Colonic mucosa (tissue), 4 donors: ENCODE results near the gene GCNT2. TPM values are rescaled to one million over a fixed set of nuclear protein-coding genes. Genes with fewer than 3 reads are reported as not detected.
"Not testable (repeated sequence)": the region's sequence is repeated elsewhere in the genome, so short reads cannot be mapped to it uniquely, and the experiment has no call there.

Source experiments
- DNase-seq: peaks from one replicate; pipeline ENCODE4 v3.0.0-alpha.2; 2020
- H3K27ac ChIP-seq: fragments of 200-600 bp; one replicate; pipeline ENCODE4 v1.8.0; 2021
- H3K27me3 ChIP-seq: fragments of 200-600 bp; one replicate; pipeline ENCODE4 v1.8.0; 2021
- H3K36me3 ChIP-seq: fragments of 200-600 bp; one replicate; pipeline ENCODE4 v1.8.0; 2021
- H3K4me1 ChIP-seq: fragments of 200-600 bp; one replicate; pipeline ENCODE4 v1.8.0; 2021; ENCODE audit warnings: mild to moderate bottlenecking
- H3K4me3 ChIP-seq: fragments of 200-600 bp; one replicate; pipeline ENCODE4 v1.8.0; 2021
- H3K9ac ChIP-seq, 2 donors: one replicate each; pipeline ENCODE4 v1.7.0; 2013; ENCODE audit warnings: control low read depth in 2 of 2, low read depth in 2 of 2, low read length in 2 of 2
- H3K9me3 ChIP-seq: fragments of 200-600 bp; one replicate; pipeline ENCODE4 v1.8.0; 2021
- intact Hi-C: fragments of 100-400 bp; cut with DNase I; formaldehyde crosslinking; loops from one replicate; pipeline ENCODE4 v1.14.1; 2022
- total RNA-seq, 2 donors: library from RNA; stranded (reverse); fragmentation: NEBNext Ultra II Directional in 1 of 2; extraction: Animal tissue kit (Norgen Biotek cat#: 25700) in 1 of 2; gene quantifications; one replicate each; pipeline ENCODE4 v1.2.1, GENCODE V29; 2021
- TF ChIP-seq, protein P1 (sequence below): fragments of 200-600 bp; IDR thresholded peaks from one replicate; pipeline ENCODE4 v1.8.0; 2022; ENCODE audit warnings: antibody characterized with exemption, mild to moderate bottlenecking
- donor health status: healthy.
- donor health status: DM: no; HTN: no; CAD: no.
- donor health status: DM: no; HTN: no; CAD: no.

Gene GCNT2
- total RNA-seq, 2 donors from 2014 or later, result 9.8 to 9.9 TPM

DNA sequence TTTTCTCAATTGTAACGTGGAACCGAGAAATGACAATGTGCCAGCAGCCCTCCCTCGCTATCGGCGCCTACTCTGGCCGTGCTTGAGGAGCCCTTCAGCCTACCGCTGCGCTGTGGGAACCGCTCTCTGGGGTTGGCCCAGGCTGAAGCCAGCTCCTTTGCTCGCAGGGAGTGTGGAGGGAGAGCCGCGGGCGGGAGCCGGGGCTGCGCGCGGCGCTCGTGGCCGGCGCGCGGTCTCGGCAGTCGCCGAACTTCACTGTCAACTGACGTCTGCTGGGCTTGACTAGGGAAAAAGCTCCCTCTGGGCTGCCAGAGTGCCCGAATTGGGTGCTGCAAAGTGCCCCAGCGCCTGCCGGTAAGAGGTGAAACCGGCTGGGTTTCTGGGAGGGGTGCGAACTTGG, 29.7 kb upstream of the GCNT2 start:
- intact Hi-C loops, result no loop called here
- Histone ChIP-seq H3K27me3 (no peaks in the 10 kb centered on the region), H3K9me3 (no peaks in the 10 kb centered on the region), H3K27ac (no peak overlapping the region), H3K36me3 (no peaks in the 10 kb centered on the region), H3K4me3 (no peak overlapping the region), H3K4me1 (no peaks in the 10 kb centered on the region), H3K9ac (no peak overlapping the region)
- DNase-seq, result no peak
- TF ChIP-seq, protein P1, sequence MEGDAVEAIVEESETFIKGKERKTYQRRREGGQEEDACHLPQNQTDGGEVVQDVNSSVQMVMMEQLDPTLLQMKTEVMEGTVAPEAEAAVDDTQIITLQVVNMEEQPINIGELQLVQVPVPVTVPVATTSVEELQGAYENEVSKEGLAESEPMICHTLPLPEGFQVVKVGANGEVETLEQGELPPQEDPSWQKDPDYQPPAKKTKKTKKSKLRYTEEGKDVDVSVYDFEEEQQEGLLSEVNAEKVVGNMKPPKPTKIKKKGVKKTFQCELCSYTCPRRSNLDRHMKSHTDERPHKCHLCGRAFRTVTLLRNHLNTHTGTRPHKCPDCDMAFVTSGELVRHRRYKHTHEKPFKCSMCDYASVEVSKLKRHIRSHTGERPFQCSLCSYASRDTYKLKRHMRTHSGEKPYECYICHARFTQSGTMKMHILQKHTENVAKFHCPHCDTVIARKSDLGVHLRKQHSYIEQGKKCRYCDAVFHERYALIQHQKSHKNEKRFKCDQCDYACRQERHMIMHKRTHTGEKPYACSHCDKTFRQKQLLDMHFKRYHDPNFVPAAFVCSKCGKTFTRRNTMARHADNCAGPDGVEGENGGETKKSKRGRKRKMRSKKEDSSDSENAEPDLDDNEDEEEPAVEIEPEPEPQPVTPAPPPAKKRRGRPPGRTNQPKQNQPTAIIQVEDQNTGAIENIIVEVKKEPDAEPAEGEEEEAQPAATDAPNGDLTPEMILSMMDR, result no peak

DNA sequence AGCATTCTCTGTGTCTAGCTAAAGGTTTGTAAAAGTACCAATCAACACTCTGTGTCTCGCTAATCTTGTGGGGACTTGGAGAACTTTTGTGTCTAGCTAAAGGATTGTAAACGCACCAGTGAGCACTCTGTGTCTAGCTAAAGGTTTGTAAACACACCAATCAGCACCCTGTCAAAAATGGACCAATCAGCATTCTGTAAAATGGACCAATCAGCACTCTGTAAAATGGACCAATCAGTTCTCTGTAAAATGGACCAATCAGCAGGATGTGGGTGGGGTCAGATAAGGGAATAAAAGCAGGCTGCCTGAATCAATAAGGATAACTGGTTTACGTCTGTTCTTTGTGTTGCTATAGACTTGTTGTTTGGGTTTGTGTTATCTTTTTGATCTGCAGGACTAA, 29.2 kb upstream of the GCNT2 start:
- H3K9me3 ChIP-seq, H3K9ac ChIP-seq, H3K36me3 ChIP-seq, H3K27me3 ChIP-seq, DNase-seq, H3K4me3 ChIP-seq, intact Hi-C loops, H3K27ac ChIP-seq, H3K4me1 ChIP-seq: not testable (repeated sequence)

GRCh38 chr6:10495029-10495428, 26.1 kb upstream of the GCNT2 start:
- no peak for DNase-seq
- H3K36me3 ChIP-seq, result no peaks in the 10 kb centered on the region
- no peak overlapping the region for H3K4me3 ChIP-seq
- no peak overlapping the region for H3K27ac ChIP-seq
- no peaks in the 10 kb centered on the region for H3K27me3 ChIP-seq
- H3K9ac ChIP-seq, result no peak overlapping the region
- TF ChIP-seq, protein P1, result no peak
- H3K9me3 ChIP-seq, result no peaks in the 10 kb centered on the region
- H3K4me1 ChIP-seq, result no peaks in the 10 kb centered on the region
- intact Hi-C loops, result no loop called here

DNA sequence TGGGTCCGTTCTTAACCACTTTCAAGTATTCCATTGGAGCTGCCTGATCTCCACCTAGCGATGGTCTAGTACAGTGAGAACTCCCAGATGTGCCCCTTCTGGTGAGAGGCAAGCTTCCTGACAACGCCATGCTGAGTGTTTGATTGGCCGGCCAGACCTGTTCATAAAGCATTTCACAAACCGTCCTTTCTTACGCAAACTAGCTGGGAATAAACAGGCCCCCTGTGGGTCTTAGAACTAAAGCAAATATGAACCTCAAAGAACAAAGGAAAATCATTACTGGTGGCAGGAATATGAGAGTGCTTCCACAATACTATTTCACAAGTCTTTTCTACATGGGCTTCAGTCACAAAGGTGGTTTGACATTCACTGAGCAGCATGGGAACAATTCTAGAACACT, 15.6 kb upstream of the GCNT2 start:
- TF ChIP-seq, protein P1, result no peak
- Histone ChIP-seq H3K36me3 (no peaks in the 10 kb centered on the region), H3K27ac (no peak overlapping the region), H3K9ac (no peak overlapping the region), H3K4me1 (no peaks in the 10 kb centered on the region), H3K27me3 (no peaks in the 10 kb centered on the region), H3K9me3 (no peaks in the 10 kb centered on the region), H3K4me3 (no peak overlapping the region)
- intact Hi-C loops, result no loop called here
- DNase-seq, result no peak

DNA sequence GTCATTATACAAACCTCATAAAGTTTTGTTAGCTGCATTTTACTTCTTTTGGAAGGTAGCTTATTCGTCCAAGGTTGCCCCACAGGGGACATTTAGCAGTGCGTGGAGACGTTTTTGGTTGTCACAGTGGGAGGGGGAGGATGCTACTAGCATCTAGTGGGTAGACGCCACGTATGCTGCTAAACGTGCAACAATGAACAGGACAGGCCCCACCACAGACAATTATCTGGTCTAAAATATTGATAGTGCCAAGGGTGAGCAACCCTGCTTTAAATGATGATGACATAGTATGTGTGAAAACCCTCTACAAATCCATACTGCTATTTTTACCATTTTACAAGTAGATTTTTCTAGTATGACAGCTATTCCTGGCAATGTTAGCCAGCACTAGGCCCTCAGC, 13.9 kb upstream of the GCNT2 start:
- Histone ChIP-seq H3K27me3 (no peaks in the 10 kb centered on the region), H3K4me1 (no peaks in the 10 kb centered on the region), H3K9ac (no peak overlapping the region), H3K4me3 (no peak overlapping the region), H3K36me3 (no peaks in the 10 kb centered on the region), H3K9me3 (no peaks in the 10 kb centered on the region), H3K27ac (no peak overlapping the region)
- TF ChIP-seq, protein P1, result no peak
- intact Hi-C loops, result no loop called here
- DNase-seq, result no peak

GRCh38 chr6:10507715-10508114, 13.4 kb upstream of the GCNT2 start:
- Histone ChIP-seq H3K9me3 (no peaks in the 10 kb centered on the region), H3K27ac (no peak overlapping the region), H3K4me3 (no peak overlapping the region), H3K4me1 (no peaks in the 10 kb centered on the region), H3K36me3 (no peaks in the 10 kb centered on the region), H3K9ac (no peak overlapping the region), H3K27me3 (no peaks in the 10 kb centered on the region)
- intact Hi-C loops, result no loop called here
- DNase-seq, result no peak
- TF ChIP-seq, protein P1, result no peak
